WERI-Rb-1 (cell line): ENCODE data around the gene MT1A.
A peak's percentile ranks its signal among the peaks of the same experiment; 100 is the strongest.

Experiments used
- DNase-seq: peaks from one replicate; pipeline ENCODE4 v3.0.0-alpha.2; 2020
- H3K27ac ChIP-seq: fragments of 250-450 bp; sonication (Bioruptor Pico); 2 replicates; pipeline ENCODE4 v1.5.1; 2020; ENCODE audit warnings: mild to moderate bottlenecking, moderate library complexity
- H3K27me3 ChIP-seq: fragments of 250-450 bp; sonication (Bioruptor Pico); 2 replicates; pipeline ENCODE4 v1.5.1; 2021; ENCODE audit warnings: mild to moderate bottlenecking, low read depth, moderate library complexity; ENCODE audit not compliant: insufficient read depth, severe bottlenecking
- H3K36me3 ChIP-seq: fragments of 250-450 bp; sonication (Bioruptor Pico); 2 replicates; pipeline ENCODE4 v1.5.1; 2020; ENCODE audit warnings: mild to moderate bottlenecking, moderate library complexity
- H3K4me3 ChIP-seq: 2 replicates; pipeline ENCODE4 v1.5.1; 2011; ENCODE audit warnings: low read depth, mild to moderate bottlenecking, control low read depth, low read length
- H3K9me3 ChIP-seq: fragments of 250-450 bp; sonication (Bioruptor Pico); 2 replicates; pipeline ENCODE4 v1.5.1; 2021; ENCODE audit warnings: mild to moderate bottlenecking, moderate library complexity; ENCODE audit not compliant: severe bottlenecking
- CTCF ChIP-seq: IDR thresholded peaks from 2 replicates; pipeline ENCODE4 v1.5.1; 2011; ENCODE audit warnings: low read depth, mild to moderate bottlenecking, control low read depth, inconsistent platforms, low read length

Gene MT1A

GRCh38 chr16:56634715-56635440 lies 3.6 kb upstream of the MT1A start:
- no peaks in the 10 kb centered on the region for H3K36me3 ChIP-seq
- no peak for TF ChIP-seq CTCF
- H3K27ac ChIP-seq, result no peak overlapping the region
- H3K9me3 ChIP-seq, result no peaks in the 10 kb centered on the region
- no peak for DNase-seq
- no peaks in the 10 kb centered on the region for H3K27me3 ChIP-seq
- no peak overlapping the region for H3K4me3 ChIP-seq

- Histone ChIP-seq H3K4me3 (no peak overlapping the region), H3K36me3 (no peaks in the 10 kb centered on the region), H3K27me3 (no peaks in the 10 kb centered on the region), H3K9me3 (no peaks in the 10 kb centered on the region), H3K27ac (no peak overlapping the region)
- DNase-seq, result no peak
- TF ChIP-seq CTCF, result no peak
Measured at GRCh38 chr16:56635441-56635967, 3.0 kb upstream of the MT1A start.

GRCh38 chr16:56636616-56637413 lies 1.7 kb upstream of the MT1A start:
- no peak for DNase-seq
- H3K9me3 ChIP-seq, result no peaks in the 10 kb centered on the region
- H3K36me3 ChIP-seq, result no peaks in the 10 kb centered on the region
- H3K4me3 ChIP-seq, result no peak overlapping the region
- H3K27me3 ChIP-seq, result no peaks in the 10 kb centered on the region
- no peak for TF ChIP-seq CTCF
- no peak overlapping the region for H3K27ac ChIP-seq

- no peak for DNase-seq
- no peaks in the 10 kb centered on the region for H3K27me3 ChIP-seq
- TF ChIP-seq CTCF, result no peak
- no peaks in the 10 kb centered on the region for H3K9me3 ChIP-seq
- no peak overlapping the region for H3K27ac ChIP-seq
- H3K36me3 ChIP-seq, result no peaks in the 10 kb centered on the region
- no peak overlapping the region for H3K4me3 ChIP-seq
Measured at GRCh38 chr16:56639045-56639444, 579 bp downstream of the MT1A start.

GRCh38 chr16:56640076-56640475 lies 1.6 kb downstream of the MT1A start:
- Histone ChIP-seq H3K9me3 (no peaks in the 10 kb centered on the region), H3K27ac (peak overlapping the region; percentile 49; the same call in 1 of the 2 replicates), H3K4me3 (no peak overlapping the region), H3K36me3 (no peaks in the 10 kb centered on the region), H3K27me3 (no peaks in the 10 kb centered on the region)
- no peak for DNase-seq
- TF ChIP-seq CTCF, result no peak
